ENCODE results near the gene TAF13. TPM values are rescaled to one million over a fixed set of nuclear protein-coding genes. Genes with fewer than 3 reads are reported as not detected.
"Not testable (repeated sequence)": the region's sequence is repeated elsewhere in the genome, so short reads cannot be mapped to it uniquely, and the experiment has no call there.

The TAF13 gene
- total RNA-seq, 6 experiments from 2014 or later: 94.3 to 150 (median 106) TPM

DNA sequence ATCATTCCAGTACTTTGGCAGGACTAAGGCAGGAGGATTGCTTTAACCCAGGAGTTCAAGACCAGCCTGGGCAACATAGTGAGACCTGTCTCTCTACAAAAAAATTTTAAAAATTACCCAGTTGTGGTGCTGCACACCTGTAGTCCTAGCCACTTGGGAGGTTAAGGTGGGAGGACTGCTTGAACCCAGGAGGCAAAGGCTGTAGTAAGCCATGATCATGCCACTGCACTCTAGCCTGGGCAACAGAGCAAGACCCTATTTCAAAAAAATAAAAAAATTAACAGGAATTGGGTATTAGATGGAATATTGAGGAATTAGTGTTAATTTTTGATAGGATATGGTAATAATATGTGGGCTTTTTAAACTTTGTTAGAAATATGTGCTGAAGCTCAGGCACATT lies 16.8 kb downstream of the TAF13 start:
- DNase-seq: no peak
- Mint-ChIP-seq H3K27me3 (ENCODE audit: insufficient read depth) (no peaks in the 10 kb centered on the region), H3K4me3 (no peak overlapping the region), H3K36me3 (ENCODE audit: low read depth) (no peaks in the 10 kb centered on the region), H3K9me3 (no peaks in the 10 kb centered on the region), H3K27ac (no peak overlapping the region), H3K4me1 (ENCODE audit: low read depth) (no peaks in the 10 kb centered on the region)
- TF ChIP-seq, protein P1, sequence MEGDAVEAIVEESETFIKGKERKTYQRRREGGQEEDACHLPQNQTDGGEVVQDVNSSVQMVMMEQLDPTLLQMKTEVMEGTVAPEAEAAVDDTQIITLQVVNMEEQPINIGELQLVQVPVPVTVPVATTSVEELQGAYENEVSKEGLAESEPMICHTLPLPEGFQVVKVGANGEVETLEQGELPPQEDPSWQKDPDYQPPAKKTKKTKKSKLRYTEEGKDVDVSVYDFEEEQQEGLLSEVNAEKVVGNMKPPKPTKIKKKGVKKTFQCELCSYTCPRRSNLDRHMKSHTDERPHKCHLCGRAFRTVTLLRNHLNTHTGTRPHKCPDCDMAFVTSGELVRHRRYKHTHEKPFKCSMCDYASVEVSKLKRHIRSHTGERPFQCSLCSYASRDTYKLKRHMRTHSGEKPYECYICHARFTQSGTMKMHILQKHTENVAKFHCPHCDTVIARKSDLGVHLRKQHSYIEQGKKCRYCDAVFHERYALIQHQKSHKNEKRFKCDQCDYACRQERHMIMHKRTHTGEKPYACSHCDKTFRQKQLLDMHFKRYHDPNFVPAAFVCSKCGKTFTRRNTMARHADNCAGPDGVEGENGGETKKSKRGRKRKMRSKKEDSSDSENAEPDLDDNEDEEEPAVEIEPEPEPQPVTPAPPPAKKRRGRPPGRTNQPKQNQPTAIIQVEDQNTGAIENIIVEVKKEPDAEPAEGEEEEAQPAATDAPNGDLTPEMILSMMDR (IDR thresholded peaks at IDR 0.05): no peak

DNA sequence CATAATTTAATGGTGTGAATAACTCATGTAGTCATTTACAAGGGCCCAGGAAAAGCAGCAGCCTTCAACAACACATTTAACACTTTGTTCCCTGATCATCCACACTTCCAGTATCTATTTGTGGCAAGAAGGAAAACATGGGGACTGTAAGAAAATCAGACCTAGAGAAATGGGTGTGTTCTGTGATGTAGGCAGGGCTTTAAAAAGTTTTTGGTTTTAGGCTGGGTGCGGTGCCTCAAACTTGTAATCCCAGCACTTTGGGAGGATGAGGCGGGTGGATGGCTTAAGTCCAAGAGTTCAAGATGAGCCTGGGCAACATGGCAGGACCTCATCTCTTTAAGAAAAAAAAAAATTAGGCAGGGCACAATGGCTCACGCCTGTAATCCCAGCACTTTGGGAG lies 19.7 kb downstream of the TAF13 start:
- H3K4me1 Mint-ChIP-seq (ENCODE audit: low read depth): no peaks in the 10 kb centered on the region
- TF ChIP-seq, protein P1 (IDR thresholded peaks at IDR 0.05): no peak
- DNase-seq: no peak
- no peak overlapping the region for H3K27ac Mint-ChIP-seq
- no peaks in the 10 kb centered on the region for H3K36me3 Mint-ChIP-seq (ENCODE audit: low read depth)
- no peak overlapping the region for H3K4me3 Mint-ChIP-seq
- no peaks in the 10 kb centered on the region; the same call in 1 of the 2 replicates for H3K27me3 Mint-ChIP-seq (ENCODE audit: insufficient read depth)
- no peaks in the 10 kb centered on the region for H3K9me3 Mint-ChIP-seq

DNA sequence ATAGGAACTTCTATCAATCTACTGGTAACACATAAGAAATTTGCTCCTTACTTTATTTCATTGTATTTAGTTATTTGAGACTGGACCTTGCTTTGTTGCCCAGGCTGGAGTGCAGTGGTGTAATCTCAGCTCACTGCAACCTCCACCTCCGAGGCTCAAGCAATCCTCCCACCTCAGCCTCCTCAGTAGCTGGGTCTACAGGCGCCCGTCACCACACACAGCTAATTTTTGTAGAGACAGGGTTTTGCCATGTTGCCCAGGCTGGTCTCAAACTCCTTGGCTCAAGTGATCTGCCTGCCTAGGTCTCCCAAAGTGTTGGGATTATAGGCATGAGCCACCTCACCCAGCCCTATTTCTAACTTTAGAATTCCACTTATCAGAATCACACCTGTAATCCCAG lies 23.7 kb downstream of the TAF13 start:
- not testable (repeated sequence) for H3K27me3 Mint-ChIP-seq (ENCODE audit: insufficient read depth); H3K4me1 Mint-ChIP-seq (ENCODE audit: low read depth); H3K36me3 Mint-ChIP-seq (ENCODE audit: low read depth); H3K9me3 Mint-ChIP-seq; DNase-seq; H3K4me3 Mint-ChIP-seq; H3K27ac Mint-ChIP-seq

DNA sequence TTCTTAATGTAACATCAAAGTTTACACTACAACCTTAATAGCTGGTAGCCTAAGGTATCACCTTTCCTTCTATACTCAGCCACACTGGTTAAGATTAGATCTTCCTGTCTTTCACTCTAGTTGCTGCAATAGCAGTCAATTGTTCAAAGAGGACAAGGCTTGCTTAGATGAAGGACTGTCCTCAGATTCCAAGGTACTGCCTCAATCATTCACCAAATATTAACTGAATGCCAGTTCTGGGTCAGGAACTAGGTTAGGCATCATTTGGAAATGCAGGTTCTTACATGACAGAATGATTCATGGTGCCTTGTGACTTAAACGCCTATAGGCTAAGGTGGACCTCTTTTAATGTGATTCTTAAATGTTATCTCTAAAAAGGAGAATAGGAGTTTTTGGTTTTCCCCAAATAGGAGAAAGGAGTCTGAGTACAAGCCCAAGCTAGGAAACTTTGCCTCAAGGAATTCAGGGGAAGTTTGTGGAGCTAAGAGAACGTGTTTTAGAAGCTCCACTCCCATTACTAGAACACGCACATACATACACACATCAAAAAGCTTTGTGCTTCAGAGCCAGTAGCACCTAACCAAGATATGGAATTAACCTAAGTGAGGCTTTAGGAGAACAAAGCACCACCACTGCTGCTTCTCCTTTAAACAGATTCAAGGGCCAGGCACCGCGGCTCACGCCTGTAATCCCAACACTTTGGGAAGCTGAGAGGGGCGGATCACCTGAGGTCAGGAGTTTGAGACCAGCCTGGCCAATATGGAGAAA lies 25.4 kb downstream of the TAF13 start:
- no peak for DNase-seq
- Mint-ChIP-seq H3K9me3 (no peaks in the 10 kb centered on the region), H3K27me3 (ENCODE audit: insufficient read depth) (peaks cover 4% of the 10 kb centered on the region), H3K4me3 (no peak overlapping the region), H3K4me1 (ENCODE audit: low read depth) (0 out of 2 replicates have a peak, but pooled peaks cover 7% of the 10 kb centered on the region), H3K36me3 (ENCODE audit: low read depth) (no peaks in the 10 kb centered on the region), H3K27ac (no peak overlapping the region)
- TF ChIP-seq, protein P1 (IDR thresholded peaks at IDR 0.05): no peak

DNA sequence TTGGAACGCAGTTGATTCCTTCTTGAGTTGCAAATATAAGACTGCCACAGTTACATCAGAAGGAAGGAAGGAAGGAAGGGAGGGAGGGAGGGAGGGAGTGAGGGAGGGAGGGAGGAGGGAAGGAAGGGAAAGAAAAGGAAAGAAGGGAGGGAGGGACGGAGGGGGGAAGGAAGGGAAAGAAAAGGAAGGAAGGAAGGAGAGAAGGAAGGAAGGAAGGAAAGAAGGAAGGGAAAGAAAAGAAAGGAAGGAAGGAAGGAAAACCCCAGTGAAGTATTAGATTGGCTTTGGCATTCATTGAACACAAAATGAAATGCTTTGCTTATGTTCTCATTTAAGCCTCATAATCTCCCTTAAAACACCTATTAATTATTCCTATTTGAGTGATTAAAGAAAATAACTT lies 27.5 kb downstream of the TAF13 start:
- no peaks in the 10 kb centered on the region for H3K36me3 Mint-ChIP-seq (ENCODE audit: low read depth)
- no peak overlapping the region for H3K4me3 Mint-ChIP-seq
- DNase-seq: no peak
- H3K4me1 Mint-ChIP-seq (ENCODE audit: low read depth): 0 out of 2 replicates have a peak, but pooled peaks cover 7% of the 10 kb centered on the region
- H3K27me3 Mint-ChIP-seq (ENCODE audit: insufficient read depth): peaks cover 4% of the 10 kb centered on the region
- no peaks in the 10 kb centered on the region for H3K9me3 Mint-ChIP-seq
- TF ChIP-seq, protein P1 (IDR thresholded peaks at IDR 0.05): no peak
- no peak overlapping the region for H3K27ac Mint-ChIP-seq

DNA sequence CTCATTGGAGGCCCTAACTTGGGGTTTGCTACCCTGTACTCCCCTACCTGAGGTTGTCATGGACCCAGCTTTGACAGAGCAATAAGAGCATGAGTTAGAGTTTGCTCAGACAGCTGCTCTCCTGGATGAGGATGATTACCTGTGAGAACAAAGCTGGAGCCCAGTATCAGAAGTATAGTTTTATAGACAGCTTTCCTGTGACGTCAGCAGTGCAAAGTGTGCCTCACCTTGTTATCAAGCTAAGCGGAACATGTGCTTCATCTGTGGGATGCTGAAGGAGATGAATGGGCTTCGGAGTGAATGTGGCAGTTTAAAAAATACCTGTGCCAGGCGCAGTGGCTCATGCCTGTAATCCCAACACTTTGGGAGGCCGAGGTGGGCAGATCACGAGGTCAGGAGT lies 28.5 kb downstream of the TAF13 start:
- peaks cover 4% of the 10 kb centered on the region; the same call in 1 of the 2 replicates for H3K27me3 Mint-ChIP-seq (ENCODE audit: insufficient read depth)
- no peak overlapping the region for H3K4me3 Mint-ChIP-seq
- H3K27ac Mint-ChIP-seq: no peak overlapping the region
- 0 out of 2 replicates have a peak, but pooled peaks cover 7% of the 10 kb centered on the region for H3K4me1 Mint-ChIP-seq (ENCODE audit: low read depth)
- TF ChIP-seq, protein P1 (IDR thresholded peaks at IDR 0.05): no peak
- DNase-seq: no peak
- no peaks in the 10 kb centered on the region for H3K36me3 Mint-ChIP-seq (ENCODE audit: low read depth)
- H3K9me3 Mint-ChIP-seq: no peaks in the 10 kb centered on the region
